HL-60/S4 (cell line): ENCODE data around the gene SNED1.

Source experiments
- in situ Hi-C: fragments of 300-500 bp; cut with MboI; formaldehyde crosslinking; loops from 2 replicates; pipeline ENCODE4 v1.14.3; 2022; ENCODE audit warnings: low sequenced_read_pairs

The SNED1 gene

DNA sequence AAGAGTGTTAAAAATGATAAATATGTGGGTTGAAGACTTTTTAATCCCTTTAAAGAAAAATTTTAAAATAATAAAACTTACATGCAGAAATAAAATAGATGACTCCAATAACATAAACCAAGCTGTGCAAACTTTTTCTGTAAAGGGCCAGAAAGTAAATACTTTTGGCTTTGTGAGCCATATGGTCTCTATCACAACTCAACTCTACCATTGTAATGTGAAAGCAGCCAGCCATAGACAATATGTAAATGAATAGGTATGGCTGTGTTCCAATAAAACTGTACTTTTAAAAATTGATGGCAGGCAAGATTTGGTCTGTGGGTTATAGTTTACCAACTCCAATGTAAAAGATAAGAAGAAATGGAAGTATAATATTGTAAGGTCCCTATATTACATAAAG, 45.2 kb downstream of the SNED1 start:
- in situ Hi-C loops, result no loop called here

DNA sequence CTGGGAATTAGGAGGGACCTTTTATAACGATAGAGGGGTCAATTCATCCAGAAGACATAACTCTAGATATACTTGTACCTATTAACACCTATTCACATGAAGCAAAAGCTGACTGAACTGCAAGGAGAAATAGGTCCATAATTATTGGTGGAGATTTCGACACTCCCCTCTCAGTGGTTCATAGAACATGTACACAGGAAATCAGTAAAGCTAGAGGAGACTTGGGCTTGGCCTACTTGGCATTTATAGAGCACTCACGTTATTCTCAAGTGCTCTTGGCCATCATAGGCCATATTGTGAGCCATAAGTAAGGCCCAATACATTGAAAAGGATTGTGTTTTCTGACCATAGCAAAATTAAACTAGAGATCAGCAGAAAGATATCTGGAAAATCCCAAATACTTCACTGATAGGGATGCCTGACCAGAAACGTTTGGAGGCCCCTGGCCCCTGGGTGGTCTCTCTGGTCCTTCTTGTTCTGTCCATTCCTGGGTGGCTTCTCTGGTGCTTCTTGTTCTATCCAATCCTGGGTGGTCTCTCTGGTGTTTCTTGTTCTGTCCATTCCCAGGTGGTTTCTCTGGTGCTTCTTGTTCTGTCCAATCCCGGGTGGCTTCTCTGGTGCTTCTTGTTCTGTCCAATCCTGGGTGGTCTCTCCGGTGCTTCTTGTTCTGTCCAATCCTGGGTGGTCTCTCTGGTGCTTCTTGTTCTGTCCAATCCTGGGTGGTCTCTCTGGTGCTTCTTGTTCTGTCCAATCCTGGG, 49.0 kb downstream of the SNED1 start:
- in situ Hi-C loops, result no loop called here

DNA sequence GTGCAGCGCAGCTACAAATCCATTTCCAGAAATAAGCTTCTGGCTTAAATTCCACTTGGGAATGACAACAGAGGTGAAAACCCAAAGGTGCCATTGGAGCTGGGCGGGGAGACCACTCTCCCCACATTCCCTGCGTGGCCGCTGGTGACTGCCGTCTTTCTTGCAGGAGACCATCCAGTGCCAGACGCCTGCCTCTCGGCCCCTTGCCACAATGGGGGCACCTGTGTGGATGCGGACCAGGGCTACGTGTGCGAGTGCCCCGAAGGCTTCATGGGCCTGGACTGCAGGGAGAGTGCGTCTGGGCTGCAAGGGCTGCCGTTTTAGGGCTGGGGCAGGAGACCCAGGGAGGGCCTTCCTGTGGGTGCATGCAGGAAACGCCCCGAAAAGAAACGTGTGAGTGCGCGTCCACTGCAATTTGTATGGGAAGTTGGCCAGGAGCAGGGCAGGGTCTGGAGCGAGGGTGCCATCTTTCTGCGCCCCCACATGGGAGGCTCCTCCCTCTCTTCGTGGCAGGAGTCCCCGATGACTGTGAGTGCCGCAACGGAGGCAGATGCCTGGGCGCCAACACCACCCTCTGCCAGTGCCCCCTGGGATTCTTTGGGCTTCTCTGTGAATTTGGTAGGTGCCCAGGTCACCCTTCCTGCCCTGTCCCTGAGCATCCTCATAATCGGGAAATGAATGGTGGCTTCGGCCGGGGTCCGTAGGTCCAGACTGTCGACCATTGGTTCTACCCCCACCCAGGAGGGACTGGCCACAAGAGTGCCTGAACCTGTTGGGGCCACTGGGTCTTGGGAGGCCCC, 49.9 kb downstream of the SNED1 start:
- in situ Hi-C loops, result no loop called here

DNA sequence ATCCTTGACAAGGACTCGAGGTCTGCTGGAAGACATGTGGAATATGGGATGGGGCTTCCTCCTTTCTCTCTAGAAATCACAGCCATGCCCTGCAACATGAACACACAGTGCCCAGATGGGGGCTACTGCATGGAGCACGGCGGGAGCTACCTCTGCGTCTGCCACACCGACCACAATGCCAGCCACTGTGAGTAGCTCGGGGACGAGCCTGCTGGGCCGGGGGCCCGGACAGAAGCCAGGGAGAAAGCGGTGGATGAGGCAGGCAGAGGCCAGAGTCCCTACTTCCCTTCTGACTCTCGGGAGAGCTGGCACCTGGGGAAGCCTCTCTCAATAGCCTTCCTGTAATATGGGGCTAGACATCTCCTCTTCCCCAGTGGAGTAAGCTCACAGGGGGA, 50.5 kb downstream of the SNED1 start:
- in situ Hi-C loops, result no loop called here

DNA sequence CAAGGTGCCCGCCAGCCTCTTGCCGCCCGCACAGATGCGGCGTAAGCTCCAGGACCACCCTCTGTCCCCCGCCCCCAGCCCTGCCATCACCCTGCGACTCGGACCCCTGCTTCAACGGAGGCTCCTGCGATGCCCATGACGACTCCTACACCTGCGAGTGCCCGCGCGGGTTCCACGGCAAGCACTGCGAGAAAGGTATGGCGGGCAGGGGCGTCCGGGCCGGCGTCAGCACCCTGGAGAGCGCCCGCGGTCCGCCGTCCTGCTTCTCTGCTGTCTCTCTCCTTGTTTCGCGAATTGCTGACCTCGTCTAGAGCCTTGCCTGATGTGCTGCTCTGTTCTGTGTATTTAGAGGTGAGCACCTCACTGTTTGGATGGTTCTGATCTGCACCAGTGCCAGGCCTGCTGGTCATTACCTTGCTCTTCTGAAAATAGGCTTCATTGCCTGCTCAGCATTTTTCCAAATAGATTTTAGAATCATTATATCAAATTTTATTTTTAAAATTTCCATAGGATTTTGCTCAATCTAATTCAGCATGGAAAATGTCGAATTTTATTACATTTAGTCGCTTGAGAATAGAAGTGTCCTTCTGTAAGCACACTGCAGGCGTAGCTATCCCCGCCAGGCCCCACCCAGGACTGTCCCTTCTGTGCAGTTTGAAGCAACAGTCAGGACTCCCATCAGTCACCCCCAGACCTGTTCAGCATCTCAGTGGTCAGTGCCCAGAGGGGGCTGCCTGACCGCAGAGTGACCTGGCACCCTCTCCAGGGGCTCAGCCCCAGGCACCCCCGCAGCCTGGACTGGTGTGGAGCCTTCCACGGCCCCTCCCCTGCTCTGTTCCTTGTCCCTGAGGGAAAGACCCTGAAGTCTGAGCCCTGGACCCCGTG, 51.6 kb downstream of the SNED1 start:
- in situ Hi-C loops, result no loop called here

DNA sequence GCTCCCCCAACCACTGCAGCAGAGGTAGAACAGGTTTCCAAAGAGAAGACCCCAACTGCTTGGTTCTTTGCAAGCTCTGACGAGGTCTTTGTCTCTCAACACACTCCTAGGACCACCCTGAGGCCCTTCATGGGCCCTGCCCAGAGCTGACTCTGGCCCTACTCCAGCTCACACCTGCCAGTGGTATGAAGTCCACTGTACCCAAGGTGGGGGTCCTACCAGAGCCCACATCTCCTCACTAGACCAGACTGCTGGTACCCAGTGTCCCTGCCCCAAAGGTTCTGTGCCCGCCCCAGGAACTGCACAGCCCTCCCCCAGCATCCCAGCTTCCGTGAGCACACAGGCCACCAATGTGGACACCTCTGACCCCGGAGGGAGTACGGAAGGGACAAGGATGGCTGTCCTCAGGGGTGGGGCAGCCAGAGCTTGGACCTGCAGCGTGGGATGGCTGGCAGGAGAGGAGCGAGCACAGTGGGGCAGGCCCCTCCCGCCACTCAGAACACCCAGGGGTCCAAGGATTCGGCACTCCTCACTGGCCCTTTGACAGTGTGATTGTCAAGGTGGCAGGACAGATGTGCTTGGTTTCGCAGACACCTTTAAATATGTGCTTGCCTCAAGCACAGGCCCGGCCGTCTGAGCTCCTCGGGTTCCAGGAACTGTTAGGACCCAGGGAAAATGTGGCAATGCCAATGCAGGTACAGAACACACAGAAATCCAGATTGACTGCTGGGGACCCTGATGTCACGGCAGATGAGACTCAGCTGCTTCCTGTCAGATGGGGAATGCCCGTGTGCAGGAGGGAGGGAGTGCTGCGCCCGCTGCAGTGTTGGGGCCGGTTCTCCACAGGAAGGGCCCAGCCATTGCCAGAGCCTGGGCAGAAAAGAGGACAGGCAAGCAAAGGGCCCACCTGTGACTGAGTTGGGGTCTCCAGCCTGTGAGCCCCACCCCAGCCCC, 52.5 kb downstream of the SNED1 start:
- in situ Hi-C loops, result no loop called here

DNA sequence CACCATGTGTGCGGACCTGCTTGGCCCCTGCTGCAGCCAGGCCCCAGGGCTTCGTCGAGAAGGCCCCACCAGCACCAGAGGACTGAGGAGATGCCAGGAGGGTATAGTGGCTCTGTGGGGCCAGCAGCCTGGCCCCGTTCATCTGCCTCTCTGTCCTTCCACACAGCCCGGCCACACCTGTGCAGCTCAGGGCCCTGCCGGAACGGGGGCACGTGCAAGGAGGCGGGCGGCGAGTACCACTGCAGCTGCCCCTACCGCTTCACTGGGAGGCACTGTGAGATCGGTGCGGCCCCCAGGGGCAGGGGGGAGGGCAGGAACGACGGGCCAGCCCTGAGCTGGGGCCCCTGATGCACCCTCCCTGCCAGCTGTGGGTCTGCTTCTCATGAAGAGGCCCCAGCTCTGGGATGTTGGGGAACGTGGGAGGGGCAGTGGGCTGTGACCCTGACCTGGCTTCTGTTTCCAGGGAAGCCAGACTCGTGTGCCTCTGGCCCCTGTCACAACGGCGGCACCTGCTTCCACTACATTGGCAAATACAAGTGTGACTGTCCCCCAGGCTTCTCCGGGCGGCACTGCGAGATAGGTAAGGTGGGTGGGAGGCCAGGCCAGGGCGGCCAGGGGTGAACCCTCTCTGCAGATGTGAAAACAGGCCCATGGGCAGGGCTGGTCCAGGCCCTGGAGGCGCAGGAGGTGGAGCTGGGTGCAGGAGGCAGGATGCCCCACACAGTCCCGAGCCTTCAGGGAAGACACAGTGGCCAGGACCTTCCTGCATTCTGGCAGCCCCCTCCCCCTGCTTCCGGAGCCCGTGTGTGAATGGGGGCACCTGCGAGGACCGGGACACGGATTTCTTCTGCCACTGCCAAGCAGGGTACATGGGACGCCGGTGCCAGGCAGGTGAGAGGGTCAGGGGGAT, 53.4 kb downstream of the SNED1 start:
- in situ Hi-C loops, result no loop called here

DNA sequence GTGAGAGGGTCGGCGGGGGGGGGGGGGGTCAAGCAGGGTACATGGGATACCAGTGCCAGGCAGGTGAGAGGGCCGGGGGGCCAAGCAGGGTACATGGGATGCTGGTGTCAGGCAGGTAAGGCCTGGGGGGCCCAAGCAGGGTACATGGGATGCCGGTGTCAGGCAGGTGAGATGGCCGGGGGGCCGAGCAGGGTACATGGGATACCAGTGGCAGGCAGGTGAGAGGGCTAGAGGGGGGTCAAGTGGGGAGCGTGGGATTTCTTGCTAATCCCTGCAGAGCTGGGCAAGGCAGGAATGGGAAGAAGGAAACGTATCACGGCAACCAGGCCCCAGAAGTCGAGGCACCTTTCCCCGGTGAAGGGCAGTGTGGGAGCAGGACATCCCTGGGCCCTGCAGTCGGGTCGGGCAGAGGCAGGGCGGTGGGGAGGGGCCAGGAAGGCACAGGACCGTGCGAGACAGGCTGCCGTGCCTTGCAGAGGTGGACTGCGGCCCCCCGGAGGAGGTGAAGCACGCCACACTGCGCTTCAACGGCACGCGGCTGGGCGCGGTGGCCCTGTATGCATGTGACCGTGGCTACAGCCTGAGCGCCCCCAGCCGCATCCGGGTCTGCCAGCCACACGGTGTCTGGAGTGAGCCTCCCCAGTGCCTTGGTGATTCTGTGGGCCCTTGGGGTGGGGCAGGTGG, 54.4 kb downstream of the SNED1 start:
- in situ Hi-C loops, result no loop called here

DNA sequence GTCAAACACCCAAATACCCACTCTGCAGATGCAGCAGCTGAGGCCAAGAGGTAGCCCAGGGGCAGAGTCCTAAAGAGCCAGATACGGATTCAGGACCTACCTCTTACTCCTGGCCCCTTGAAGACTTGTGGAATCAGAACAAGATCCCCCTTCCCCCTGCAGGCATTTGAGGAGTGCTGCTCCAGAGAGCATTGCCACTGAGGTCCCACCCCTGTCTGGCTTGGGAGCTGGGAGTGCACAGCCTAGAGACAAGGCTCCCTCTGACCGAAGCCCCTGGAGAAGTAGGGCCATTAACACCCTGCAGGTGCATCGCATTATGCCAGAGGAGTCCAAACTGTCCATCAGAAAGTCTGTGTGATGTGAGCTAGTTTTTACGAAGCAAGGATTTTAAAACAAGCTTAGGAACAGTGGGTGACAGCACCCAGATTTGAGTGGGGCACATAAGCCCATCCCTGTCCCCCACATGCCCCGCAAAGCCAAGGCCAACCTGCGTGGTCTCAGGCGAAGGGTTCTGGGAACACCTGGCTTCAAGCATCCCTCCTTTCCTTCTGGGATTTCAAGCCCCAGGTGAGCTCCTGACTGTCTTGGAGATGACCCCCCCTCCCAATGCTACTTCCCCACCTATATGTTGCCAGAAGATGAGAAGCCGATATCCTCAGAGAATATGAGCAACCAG, 55.3 kb downstream of the SNED1 start:
- in situ Hi-C loops, result no loop called here

DNA sequence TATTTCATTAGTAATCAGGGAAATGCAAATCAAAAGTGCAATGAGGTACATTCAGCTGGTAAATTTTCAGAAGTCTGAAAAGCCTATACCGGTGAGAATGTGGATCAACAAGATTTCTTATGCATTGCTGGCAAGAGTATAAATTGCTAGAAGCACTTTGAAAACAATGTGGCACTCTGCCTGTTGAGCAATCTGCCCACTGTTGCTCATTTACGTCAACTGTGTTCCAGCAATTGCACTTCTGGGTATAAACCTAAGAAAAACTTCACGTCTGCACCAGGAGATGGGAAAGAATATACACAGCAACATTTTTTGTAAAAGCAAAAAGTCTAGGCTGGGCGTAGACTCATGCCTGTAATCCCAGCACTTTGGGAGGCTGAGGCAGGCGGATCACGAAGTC, 62.9 kb downstream of the SNED1 start:
- in situ Hi-C loops, result no loop called here

DNA sequence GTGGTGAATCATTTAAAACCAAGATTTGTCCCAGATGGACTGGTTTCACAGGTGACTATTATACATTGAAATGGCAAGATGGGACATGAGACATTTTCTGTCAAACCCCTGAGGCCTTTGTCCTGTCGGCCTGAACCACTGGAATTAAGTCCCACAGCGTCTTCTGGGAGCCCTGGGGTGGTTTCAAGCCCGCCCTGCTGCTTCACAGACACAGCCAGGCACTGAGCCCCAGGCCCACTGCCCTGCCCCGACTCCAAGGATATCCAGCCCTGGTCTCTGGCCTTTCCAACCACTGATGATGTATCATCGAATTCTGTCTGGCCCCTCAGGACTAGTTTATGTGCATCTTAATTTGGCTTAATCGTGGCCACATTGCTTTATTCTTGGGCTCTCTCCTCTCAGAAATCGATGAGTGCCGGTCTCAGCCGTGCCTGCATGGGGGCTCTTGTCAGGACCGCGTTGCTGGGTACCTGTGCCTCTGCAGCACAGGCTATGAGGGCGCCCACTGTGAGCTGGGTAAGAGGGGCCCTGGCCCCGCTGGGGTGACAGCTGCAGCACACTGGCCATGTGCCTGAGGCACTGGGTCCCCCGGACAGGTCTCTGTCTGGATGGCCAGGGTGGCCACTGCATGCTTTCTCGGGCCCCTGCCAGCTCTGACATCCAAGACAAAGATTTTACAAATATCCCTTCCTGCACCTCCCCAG, 64.1 kb downstream of the SNED1 start:
- in situ Hi-C loops, result no loop called here

DNA sequence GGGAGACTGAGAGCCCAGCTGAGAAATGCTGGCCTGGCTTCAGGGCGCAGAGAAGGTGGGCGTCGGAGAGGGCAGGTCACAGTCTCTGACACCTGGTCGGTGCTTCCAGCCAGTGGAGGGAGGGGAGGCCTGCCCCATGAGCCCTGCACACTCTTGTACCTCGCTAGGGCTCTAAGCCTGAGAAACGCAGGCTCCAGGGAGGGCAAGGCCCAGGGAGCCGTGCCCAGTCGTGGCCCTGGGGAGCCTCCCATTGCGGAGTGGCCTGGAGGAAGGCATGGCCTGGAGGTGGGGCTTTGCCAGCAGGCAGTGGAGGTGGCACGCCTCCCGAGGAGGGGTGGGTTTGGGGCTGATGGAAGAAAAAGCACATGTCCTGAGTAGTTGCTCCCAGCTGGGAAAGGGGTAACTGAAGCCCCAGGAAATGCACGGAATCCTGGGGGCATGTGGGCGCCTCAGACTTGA, 64.7 kb downstream of the SNED1 start:
- in situ Hi-C loops, result no loop called here

DNA sequence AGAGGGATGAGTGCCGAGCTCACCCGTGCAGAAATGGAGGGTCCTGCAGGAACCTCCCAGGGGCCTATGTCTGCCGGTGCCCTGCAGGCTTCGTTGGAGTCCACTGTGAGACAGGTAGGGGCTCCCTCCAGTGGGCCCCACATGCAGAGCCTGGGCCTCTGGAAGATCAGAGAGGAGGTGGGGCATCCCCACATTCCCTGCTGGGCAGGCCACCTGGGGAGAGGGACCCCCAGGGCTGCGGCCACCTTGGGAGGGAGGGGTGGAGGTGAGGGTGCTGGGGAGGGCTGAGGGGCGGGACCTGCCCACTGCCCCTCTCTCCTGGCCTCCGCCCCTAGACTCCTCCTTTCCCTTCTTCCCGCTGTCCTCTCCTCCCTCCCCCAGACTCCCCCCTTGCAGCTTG, 65.2 kb downstream of the SNED1 start:
- in situ Hi-C loops, result no loop called here

DNA sequence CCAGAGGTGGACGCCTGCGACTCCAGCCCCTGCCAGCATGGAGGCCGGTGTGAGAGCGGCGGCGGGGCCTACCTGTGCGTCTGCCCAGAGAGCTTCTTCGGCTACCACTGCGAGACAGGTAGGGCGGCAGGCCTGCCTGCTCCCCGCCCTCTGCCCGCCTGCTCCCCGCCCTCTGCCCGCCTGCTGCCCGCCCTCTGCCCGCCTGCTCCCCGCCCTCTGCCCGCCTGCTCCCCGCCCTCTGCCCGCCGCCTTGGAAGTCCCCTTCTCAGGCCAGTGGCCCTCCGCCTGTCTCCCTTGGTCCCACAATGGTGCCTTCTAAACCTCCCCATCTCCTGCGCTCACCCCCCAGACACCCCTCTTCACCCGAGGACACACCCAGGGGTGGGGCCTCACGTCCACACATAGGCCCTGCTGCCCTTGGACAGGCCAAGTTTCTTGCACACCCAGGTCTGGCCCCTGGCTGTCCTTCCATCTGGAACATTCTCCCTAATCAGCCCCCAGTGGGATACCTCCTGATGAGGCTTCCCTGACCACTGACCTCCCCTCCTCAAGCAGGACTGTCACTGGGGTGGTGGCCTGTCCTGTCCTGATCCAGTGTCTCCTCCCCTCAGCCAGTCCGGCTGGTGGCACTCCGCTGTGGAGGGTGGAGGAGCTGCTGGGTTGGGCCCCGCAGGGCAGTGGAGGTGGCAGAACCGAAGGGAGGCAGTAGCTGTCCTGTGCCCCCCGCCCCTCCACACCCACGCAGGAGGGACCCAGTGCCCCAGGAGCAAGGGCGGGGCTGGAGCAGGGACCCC, 65.8 kb downstream of the SNED1 start:
- in situ Hi-C loops, result no loop called here

DNA sequence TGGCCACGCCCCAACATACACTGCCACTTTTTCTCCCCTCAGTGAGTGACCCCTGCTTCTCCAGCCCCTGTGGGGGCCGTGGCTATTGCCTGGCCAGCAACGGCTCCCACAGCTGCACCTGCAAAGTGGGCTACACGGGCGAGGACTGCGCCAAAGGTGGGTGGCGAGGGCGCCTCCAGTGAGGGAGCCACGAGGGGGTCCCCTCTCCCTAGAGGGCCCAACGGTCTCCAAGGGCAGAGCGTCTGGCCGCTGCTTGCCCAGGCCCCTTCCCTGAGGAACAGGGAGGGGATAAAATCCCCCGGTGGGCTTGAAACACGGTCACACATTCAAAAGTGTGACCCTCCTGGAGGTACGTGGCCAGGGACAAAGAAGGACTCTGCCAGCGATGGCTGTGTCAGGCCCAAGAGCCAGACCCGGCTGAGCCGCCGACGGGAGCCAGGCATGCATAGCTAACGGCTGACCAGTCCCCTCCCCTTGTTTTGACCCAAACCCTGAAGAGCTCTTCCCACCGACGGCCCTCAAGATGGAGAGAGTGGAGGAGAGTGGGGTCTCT, 66.5 kb downstream of the SNED1 start:
- in situ Hi-C loops, result no loop called here

DNA sequence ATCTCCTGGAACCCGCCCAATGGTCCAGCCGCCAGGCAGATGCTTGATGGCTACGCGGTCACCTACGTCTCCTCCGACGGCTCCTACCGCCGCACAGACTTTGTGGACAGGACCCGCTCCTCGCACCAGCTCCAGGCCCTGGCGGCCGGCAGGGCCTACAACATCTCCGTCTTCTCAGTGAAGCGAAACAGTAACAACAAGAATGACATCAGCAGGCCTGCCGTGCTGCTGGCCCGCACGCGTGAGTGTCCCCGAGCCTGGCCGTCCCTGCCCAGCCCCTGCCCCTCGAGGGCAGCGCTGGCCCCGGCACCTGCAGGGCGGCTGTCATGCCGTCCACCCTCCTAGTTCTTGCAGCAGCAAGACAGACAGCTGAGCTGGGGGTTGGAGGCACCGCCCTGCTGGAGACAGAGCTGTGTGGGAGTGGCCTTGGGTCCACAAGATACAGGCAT, 67.0 kb downstream of the SNED1 start:
- in situ Hi-C loops, result no loop called here
